GM21381 (cell line): Measurements from ENCODE around the gene RNU6-9.
A peak's percentile ranks its signal among the peaks of the same experiment; 100 is the strongest.

Experiments used
- ATAC-seq: cut with Tn5 transposase; IDR thresholded peaks from one replicate; pipeline ENCODE4 v1.9.1; 2021; ENCODE audit warnings: mild to moderate bottlenecking, moderate library complexity; ENCODE audit not compliant: unreplicated experiment

The RNU6-9 gene

DNA sequence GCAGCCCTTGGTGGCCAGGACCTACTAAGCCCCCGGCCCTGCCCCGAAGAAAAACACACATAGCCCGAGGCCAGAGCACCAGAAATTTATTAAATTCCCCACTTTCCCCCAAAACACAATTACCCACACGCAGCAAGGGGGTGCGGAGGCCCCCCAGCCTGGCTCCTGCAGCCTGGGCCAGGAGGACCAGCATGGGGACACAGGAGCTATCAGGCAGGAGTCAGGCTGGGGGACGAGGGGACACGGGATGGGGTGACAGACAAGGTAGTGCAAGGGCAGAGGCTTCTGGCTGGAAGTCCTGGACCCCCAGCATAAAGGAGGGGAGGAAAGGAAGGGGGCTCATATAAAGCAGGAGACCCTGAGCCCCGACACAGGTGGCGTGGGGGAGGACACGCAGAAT lies 3.1 kb downstream of the RNU6-9 start:
- ATAC-seq, result no peak

DNA sequence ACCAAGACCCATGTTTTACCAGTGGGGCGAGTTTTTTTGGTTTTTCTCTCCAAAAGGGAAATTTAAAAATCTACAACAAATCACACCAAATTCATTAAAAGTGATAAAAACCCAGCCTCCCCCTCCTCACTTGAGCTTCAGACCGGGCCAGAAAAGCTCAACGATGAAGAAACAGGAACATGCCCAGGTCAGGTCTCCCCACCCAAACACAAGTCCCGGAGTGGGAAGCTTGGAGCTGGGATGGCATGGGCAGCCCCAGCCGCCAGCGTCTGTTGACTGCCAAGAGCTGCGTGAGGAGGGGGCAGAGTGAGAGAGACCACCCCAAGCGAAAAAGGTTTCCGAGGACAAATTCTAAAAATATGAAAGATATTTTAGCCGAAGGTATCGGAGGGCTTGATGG lies 3.7 kb downstream of the RNU6-9 start:
- ATAC-seq, result no peak

DNA sequence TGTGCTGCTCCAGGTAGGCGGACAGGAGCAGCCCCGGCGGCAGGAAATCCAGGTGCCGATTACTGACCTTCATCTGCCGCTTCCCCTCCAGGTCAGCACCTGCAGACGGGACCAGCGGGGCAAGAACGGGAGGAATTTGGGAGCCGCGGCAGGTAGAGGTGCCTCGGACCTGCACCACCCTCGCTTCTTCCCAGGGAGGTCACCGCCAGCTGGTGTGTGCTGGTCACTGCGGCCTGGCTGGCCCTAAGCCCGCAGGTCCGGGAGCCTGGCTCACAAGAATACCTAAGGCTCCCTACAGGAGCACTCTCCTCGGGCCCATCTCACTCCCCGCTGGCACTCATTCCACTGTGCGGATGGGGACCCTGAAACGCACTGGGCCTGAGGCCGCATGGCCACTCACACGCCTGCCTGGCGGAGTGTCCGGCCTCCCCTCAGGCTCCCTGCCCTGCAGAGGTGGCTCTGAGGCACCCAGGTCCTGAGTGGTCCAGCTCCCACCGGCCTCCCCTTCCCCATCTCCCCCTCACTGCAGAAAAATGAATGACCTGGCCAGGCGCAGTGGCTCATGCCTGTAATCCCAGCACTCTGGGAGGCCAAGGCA lies 4.3 kb downstream of the RNU6-9 start:
- ATAC-seq, result no peak

DNA sequence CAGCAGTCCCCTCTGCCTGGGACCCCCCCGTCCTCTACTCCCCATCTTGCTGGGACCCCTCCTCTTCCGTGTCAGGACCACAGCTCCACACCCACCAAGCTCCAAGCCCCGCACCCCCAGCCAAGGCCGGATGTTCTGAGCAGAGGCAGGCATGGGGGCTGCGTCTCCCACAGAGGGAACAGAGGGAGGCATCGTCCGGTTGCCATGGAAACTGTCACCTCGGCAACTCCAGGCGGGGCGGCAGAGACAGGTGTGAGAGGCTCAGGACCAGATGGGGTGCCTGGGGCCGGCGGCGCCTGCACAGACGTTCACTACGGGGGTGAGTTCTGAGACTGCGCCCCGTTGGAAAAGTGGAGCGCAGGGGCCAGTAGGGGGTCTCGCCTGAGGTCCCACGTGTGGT lies 5.4 kb downstream of the RNU6-9 start:
- no peak for ATAC-seq

DNA sequence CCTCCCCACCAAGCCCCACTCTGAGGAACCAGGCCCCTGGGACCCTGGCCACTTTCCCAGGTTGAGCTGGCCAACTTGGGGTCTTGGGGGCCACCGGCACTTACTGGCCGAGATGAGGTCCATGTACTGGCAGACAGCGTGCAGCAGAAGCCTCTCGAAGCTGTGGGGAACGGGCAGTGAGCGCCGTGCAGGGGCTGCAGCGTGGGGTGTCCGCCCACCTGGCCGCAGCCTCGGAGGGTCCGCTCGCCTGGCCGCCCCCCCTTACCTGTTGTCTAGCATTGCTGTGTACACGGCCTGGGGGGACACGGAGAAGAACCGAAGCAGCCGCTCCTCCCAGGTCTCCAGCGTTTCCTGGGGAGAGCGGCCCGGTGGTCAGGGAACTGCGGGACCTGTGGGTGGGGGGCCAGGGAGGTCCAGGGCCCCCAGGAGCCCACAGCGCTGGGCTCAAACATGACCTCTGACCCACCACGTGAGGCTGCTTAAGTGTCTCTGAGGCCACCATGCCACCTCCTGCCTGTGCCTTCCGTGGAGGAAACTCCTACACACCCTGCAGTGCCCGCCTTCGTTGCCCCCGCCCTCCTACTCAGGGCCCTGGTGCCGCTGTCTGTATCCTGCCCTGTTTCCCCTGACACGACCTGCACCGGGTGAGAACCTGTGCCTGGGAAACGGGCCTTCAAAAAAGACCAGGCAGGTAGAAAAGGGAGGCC lies 6.2 kb downstream of the RNU6-9 start:
- no peak for ATAC-seq

DNA sequence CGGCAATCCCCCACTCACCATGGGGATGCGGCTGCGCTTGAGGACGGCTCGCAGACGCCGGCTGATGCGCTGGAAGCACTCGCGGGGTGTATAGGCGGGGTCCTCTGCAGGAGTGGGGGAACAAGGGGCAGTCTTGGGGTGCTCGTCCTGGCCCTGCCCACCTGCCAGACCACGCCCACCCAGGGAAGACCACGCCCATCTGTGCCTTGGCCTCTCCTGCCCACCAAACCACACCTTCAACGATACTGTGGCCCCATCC lies 6.7 kb downstream of the RNU6-9 start:
- no peak for ATAC-seq

DNA sequence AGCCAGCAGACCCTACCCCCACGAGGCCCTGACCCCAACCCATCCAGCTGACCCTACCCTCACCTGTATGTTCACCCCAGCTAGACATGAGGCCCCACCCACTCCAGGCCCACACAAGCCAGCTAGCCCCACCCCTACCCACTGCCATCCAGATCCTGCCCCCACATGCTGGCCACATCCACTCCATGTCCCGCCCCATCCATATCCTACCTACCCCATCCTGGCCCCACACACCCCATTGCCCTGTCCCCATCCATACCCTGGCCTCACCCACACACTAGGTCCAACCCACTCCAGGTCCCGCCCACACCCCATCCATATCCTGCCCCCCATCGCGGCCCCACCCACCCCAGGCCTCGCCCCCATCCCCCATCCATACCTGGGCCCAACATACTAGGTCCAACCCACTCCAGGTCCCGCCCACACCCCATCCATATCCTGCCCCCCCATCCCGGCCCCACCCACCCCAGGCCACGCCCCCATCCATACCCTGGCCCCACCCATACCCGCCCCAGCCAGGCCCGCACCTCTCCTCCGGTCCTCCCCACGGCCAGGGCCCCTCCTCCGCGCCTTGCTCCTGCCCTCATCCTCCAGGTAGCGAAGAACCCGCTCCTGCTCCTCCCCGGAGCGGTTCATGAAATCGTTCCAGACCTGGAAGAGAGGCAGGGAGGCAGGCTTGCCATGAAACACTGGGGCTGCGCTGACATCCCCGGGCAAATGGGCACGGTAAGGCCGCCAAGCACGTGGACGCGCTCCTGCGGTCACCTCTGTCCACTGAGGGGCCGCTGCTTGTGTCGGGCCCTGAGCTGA lies 7.2 kb downstream of the RNU6-9 start:
- ATAC-seq, result no peak

DNA sequence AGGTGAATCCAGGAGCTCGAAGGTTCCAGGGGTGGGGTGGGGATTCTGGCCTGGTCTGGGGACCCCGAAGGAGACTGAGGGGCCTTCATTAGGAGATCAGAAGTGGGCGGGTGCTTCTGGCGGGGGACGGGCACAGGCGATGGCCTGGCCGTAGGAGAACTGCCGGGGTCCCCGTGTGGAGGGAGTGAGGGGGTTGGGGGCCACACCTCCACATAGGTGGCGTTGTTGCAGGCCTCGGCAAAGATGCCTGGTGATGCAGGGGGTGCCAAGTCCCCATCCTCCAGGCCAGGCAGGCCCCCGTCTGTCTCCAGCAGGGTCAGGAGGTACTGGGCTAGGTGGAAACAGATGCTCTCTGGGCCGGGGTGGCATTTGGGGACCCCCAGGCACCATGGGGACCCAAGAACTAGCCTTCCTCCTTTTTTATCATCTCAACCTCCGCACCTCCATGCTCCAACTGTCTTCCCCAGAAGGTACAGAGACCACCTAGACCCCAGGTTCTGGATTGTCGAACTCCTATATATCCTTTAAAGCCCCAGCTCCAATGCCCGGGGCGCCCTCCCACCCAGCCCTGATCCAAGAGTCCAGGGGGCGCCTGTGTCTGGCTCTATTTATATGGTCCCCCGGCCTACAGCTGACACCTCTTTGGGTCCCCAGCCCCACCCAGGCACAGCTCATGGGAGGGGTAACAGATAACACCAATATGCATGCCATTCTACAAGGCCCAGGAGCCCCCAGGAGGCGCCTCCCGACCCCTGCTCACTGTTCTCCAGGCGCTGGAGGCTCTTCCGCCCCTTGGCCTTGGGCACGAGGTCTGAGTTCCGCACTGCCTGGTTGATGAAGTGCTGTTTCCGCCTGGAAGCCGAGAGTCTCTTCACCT lies 8.2 kb downstream of the RNU6-9 start:
- no peak for ATAC-seq

DNA sequence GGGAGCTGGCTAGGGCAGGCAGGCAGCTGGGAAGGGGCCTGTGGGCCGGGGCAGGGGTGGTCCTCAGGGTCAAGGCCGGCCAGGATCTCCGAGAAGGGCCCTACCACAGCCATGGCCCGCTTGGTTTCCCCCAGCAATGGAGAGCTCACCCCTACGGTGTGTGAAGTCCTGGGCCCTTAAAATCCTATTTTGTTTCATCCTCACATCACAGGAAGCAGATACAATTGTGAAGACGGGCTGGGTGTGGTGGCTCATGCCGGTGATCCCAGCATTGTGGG lies 8.7 kb downstream of the RNU6-9 start:
- no peak for ATAC-seq

DNA sequence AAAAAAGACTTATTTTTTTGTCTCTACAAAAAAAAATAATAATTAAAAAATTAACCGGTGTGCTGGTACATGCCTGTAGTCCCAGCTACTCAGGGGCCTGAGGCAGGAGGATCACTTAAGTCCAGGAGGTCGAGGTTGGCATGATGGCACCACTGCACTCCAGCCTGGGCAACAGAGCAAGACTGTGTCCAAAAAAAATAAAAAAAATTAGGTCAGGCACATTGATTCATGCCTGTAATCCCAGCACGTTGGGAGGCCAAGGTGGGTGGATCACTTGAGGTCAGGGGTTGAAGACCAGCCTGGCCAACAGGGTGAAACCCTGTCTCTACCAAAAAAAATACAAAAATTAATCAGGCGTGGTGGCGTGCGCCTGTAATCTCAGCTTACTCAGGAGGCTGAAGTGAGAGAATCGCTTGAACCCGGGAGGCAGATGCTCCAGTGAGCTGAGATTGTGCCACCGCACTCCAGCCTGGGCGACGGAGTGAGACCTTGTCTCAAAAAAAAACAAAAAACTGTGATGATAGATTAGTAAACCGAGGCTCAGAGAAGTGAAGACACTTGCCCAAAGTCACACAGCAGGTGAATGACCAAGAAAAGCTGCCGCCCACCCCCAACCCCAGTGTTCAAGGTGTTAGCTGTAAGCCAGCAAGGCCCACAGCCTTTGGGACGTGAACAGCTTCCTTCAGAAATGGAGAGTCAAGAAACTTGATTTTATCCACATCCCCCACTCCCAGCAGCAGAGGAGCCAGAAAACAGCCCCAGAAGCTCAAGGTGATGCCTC lies 9.4 kb downstream of the RNU6-9 start:
- ATAC-seq, result no peak

DNA sequence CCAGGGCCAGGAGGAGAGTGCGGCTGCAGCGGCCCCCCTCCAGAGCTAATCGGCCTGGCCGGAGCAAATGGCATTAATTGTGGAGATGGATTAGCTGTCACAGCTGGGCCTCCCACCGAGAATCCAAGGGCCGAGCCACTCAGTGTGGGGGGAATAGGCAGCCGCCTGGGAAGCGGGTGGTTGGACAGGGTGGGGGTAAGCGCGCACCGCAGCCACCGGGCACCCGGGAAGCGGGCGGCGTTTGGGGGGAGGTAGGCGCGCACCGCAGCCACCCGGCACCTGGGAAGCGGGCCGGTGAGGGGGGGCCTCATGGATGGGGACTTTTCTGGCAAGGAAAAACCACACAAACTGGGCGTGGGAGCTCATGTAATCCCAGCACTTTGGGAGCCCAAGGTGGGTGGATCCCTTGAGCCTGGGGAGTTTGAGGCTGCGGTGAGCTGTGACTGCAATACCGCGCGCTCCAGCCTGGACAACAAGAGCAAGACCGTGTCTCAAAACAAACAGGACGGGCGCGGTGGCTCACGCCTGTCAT lies 10.0 kb downstream of the RNU6-9 start:
- ATAC-seq, result no peak

DNA sequence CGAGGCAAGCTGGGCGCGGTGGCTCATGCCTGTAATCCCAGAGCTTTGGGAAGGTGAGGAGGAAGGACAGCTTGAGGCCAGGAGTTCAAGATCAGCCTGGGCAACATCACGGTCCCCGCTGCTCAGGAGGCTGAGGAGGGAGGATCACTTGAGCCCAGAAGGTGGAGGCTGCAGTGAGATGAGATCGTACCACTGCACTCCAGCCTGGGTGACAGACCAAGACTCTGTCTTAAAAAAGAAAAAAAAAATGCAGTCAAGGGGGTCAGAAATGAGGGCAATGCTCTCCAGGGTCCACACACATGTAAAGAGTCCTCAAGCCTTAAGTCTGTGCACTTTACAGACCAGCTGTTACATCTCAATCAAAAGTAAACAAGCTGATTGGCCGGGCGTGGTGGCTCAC lies 11.3 kb downstream of the RNU6-9 start:
- ATAC-seq, result no peak

DNA sequence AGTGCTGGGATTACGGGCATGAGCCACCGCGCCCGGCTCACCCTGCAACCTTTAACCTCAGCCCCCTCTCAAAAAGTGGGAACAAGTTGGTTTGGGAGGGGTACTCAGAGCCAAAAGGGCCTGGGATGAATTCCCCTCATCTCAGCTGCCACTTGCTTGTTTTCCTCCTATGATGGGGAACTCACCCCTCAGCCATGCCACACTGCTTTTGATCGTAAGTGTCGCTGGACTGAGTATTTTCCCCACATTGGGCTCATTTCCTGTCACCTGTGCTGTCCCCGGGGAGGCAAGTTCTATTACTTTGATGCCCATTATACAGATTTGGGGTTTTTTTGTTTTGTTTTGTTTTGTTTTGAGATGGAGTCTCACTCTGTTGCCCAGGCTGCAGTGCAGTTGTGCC lies 13.2 kb downstream of the RNU6-9 start:
- no peak for ATAC-seq

DNA sequence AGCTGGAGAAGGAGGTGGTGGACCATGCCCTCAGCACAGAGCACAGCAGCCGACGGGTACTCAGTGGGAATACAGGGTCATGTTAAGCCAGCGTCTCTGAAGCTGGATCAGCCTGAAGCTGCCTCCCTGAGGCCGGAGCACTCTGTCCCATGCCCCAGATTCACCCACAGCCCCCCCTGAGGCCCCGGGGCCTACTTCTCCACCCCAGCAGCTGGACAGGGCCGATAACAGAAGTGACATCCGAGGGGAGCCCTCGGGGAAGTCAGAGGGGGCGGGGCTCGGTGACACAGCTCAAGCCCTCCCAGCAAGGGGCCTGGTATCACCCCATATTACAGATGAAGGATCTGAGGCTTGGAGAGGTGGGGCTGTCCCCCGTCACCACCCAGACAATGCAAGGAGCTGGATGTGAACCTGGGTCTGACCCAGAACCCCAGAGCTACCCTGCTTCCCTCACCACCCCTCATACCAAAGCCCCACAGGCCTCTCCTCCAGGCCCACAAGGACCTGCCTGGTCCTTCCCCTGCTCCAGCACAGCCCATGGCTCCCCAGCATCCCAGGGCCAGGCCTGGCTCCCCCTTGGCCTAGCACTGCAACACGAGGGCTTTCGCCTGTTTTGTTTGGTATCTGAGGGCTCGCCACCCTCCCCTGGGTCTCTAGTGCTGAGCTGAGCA lies 14.0 kb downstream of the RNU6-9 start:
- no peak for ATAC-seq

DNA sequence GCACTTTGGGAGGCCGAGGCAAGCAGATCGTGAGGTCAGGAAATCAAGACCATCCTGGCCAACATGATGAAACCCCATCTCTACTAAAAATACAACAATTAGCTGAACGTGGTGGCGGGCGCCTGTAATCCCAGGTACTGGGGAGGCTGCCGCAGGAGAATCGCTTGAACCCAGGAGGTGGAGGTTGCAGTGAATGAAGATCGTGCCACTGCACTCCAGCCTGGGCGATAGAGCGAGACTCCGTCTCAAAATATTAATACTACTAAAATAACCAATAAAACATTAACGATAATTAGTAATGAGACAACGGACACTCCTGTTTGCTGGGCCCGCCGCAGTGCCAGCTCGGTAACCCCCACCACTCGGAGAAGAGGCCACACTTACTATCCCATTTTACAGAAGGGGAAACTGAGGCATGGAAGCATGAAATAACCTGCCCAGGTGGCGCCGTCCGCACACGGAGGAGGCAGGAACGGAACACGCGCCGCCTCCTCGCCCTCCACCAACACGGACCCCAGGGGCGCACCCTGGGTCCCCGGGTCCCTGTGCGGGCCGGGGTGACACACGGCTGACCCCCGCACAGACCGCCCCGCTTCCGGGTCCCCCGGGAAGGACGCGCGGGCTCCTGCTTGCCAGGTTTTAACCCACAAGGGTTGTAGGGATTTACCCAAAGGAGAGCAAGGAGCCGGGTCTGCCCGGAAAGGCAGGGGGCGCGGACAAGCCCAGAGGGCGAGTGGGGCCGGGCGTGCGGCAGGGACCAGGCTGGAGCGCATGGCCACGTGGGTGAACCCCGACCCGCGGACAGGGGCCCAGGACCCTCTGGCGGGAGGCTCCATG lies 18.1 kb downstream of the RNU6-9 start:
- no peak for ATAC-seq

DNA sequence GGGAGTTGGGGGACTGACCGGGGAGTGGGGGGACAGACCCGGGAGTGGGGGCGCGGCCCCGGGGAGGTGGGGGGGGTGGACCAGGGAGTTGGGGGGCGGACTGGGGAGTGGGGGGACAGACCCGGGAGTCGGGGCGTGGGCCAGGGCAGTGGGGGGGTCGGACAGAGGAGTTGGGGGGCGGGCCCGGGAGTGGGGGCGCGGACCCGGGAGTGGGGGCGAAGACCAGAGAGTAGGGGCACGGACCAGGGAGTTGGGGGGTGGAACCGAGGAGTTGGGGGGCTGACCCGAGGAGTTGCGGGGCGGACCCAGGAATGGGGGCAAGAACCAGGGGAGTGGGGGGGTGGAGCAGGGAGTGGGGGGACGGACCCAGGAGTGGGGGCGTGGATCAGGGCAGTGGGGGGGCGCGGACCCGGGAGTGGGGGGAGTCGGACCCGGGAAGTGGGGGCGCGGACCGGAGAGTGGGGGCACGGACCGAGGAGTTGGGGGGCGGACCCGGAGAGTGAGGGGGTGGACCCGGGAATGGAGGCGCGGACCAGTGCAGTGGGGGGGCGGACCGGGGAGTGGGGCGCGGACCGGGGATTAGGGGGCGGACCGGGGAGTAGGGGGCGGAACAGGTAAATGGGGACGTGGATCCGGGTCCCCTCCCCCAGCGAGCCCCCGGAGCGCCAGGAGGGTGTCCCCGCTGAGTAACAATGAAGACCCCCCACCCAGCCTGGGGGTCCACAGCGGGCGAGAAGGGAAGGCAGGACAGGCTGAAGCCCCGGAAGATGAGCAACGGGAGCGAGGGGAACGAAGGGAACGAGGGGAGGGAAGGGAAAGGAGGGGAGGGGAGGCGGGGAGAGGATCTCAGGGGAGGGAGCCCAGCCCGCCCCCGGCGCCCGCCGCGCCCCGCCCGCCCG lies 19.1 kb downstream of the RNU6-9 start:
- no peak for ATAC-seq

DNA sequence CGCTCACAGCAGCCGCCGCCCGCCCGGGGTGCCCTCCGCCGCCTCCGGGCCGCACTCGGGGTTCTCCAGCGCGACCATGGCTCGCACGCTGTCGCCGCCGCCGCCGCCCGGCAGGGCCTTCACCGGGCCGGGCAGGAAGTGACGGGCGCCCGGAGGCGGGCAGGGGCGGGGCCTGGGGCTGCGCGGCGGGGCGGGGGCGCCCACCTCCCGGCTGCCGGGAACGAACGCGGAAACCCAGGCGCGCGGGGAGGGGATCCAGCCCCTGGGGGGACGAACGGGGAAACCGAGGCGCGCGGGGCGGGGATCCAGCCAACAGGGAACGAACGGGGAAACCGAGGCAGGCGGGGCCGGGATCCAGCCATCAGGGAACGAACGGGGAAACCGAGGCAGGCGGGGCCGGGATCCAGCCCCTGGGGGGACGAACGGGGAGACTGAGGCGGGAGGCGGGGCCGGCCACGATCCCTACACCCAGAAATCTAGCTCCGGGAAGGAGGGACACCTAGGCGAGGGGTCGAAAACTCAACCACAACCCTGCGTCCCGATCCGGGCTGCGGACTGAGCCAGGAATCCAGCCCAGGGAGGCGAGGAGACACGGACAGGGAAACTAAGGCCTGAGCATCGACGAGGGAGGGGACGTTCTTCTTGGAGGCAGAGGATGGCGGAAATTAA lies 19.9 kb downstream of the RNU6-9 start, which contains the start of gene R3HDM4:
R3HDM4 (minus strand) TSS at position 140 of the 669 bp plus-strand sequence; CDS start at position 78, 62 bp downstream.
- peak; percentile 51 for ATAC-seq
